ENCODE results near the gene ZKSCAN3. TPM values are rescaled to one million over a fixed set of nuclear protein-coding genes. Genes with fewer than 3 reads are reported as not detected.

Gene ZKSCAN3
- total and polyA plus RNA-seq, 4 experiments from 2014 or later = 2.3 to 12.6 (median 8.3) TPM

DNA sequence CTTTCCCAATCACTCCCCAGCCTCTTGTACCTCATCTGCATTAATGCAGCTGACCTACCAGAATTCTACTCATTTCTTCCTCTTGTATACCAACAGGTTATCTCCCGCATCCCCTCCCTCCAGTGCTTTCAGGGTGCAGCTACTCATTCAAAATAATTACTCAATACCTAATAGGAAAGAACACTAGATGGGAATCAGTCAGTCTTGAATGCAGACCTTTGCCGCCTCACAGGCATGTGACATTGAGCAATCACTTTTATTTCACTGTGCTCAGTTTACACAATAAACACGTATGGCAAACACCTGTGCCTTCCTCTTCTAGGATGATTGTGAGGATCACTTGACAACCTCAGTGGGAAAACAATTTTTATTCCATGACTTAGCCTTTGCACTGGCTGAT, 27.1 kb upstream of the ZKSCAN3 start:
- CTCF ChIA-PET (ENCODE audit: partially characterized antibody) = no interaction called here
- peaks cover 5 to 10% of the 10 kb centered on the region in 2 donors for H3K27me3 Mint-ChIP-seq

DNA sequence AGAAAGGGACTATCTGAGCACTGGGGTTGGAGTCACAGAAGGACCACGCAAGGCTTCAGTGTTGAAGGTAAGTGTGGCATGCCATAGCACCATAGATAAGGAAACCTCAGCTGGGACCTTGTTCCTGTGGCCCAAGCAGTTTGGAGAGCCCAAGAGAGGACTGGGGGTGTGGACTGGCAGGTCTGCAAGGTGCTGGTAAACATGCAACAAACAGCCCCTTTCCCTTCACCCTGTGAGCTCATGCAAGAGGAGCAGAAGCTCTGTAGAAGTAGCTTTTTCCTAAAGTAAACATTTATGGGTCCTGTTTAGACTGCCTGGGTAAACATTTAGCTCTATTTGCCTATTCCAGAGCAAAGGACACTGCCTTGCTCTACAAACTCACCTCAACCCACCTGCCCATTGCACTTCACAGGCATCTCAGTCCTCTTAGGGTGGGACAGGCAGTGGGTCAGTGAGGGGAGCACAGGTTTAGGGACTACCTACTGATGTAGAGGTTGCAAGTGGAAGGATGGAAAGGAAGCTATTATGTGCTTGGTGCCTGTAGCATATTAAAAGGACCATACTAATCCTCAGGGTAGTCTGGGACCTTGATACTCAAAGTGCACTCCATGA, 25.8 kb upstream of the ZKSCAN3 start:
- no peak overlapping the region for H3K27ac Mint-ChIP-seq
- intact Hi-C loops (cut with micrococcal nuclease) = no loop called here
- Histone ChIP-seq H3K36me3 (ENCODE audit: insufficient read depth, low read length) (no peaks in the 10 kb centered on the region), H3K27me3 (ENCODE audit: insufficient read depth, low read length) (no peaks in the 10 kb centered on the region), H3K4me1 (ENCODE audit: insufficient read depth, low read length) (no peaks in the 10 kb centered on the region), H3K4me3 (ENCODE audit: low read length in 2 of 2) (no peak overlapping the region), H3K27ac (ENCODE audit: low read depth, low read length) (no peak overlapping the region), H3K9me3 (ENCODE audit: control insufficient read depth in 1 of 2, low read length in 2 of 2) (peaks cover 0 to 6% of the 10 kb centered on the region in 2 donors)
- ChIA-PET CTCF (ENCODE audit: partially characterized antibody) (interaction anchor here (2.1 kb wide), 1 partner anchor 10 kb away, joined by 5 read pairs; no protein-coding TSS in a partner anchor), POLR2A (ENCODE audit: partially characterized antibody) (no interaction called here)
- H3K4me1 Mint-ChIP-seq = no peaks in the 10 kb centered on the region
- H3K36me3 Mint-ChIP-seq = peaks cover 19% of the 10 kb centered on the region in 2 donors
- H3K27me3 Mint-ChIP-seq = peaks cover 3 to 8% of the 10 kb centered on the region in 2 donors
- H3K4me3 Mint-ChIP-seq = no peak overlapping the region
- DNase-seq = no peak
- H3K9me3 Mint-ChIP-seq = peaks cover 5 to 41% (median 31%) of the 10 kb centered on the region in 8 donors

More for the DNA sequence above, 27.1 kb upstream of the ZKSCAN3 start:
- intact Hi-C loops (cut with micrococcal nuclease) = no loop called here
- H3K4me3 ChIP-seq (ENCODE audit: low read length in 2 of 2) = no peak overlapping the region
- H3K36me3 ChIP-seq (ENCODE audit: insufficient read depth, low read length) = no peaks in the 10 kb centered on the region
- no peak overlapping the region for H3K27ac ChIP-seq (ENCODE audit: low read depth, low read length)
- POLR2A ChIA-PET (ENCODE audit: partially characterized antibody) = no interaction called here
- H3K4me3 Mint-ChIP-seq = no peak overlapping the region
- H3K36me3 Mint-ChIP-seq = peaks cover 13 to 15% of the 10 kb centered on the region in 2 donors
- peaks cover 5 to 31% (median 20%) of the 10 kb centered on the region in 8 donors for H3K9me3 Mint-ChIP-seq
- H3K27me3 ChIP-seq (ENCODE audit: insufficient read depth, low read length) = no peaks in the 10 kb centered on the region
- H3K27ac Mint-ChIP-seq = no peak overlapping the region
- H3K9me3 ChIP-seq (ENCODE audit: control insufficient read depth in 1 of 2, low read length in 2 of 2) = peaks cover 0 to 6% of the 10 kb centered on the region in 2 donors
- no peak for DNase-seq
- H3K4me1 Mint-ChIP-seq = no peaks in the 10 kb centered on the region
- no peaks in the 10 kb centered on the region for H3K4me1 ChIP-seq (ENCODE audit: insufficient read depth, low read length)

- ChIA-PET POLR2A (ENCODE audit: partially characterized antibody) (no interaction called here), CTCF (ENCODE audit: partially characterized antibody) (no interaction called here)
- peaks cover 3 to 5% of the 10 kb centered on the region in 2 donors for H3K27me3 Mint-ChIP-seq
These were observed 23.3 kb upstream of the ZKSCAN3 start for GRCh38 chr6:28326371-28326948.

DNA sequence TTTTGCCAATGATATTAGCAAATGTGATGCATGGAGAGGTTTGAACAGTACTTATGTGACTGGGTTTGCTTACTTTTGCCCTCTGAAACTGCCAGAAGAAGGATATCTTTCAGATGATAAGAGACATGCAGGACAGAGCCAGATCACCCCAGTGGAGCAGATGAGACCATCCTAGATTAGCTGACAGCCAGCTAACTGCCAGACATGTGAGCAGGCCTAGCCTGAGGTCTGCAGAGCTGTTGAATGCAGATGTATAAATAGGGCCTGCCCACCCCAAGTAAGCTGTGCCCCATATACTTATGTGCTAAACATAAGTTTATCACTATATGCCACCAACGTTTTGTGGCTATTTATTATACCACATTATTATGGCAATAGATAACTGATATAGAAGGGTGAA, 19.7 kb upstream of the ZKSCAN3 start:
- H3K27ac Mint-ChIP-seq = no peak overlapping the region
- no peaks in the 10 kb centered on the region for H3K27me3 Mint-ChIP-seq
- CTCF ChIA-PET (ENCODE audit: partially characterized antibody) = no interaction called here

More at GRCh38 chr6:28326371-28326948, 23.3 kb upstream of the ZKSCAN3 start:
- peak overlapping the region in 1 of 7 donors; percentile 22 for H3K27ac Mint-ChIP-seq
- peaks cover 20 to 24% of the 10 kb centered on the region in 2 donors for H3K36me3 Mint-ChIP-seq
- no peaks in the 10 kb centered on the region for H3K27me3 ChIP-seq (ENCODE audit: insufficient read depth, low read length)
- H3K9me3 ChIP-seq (ENCODE audit: control insufficient read depth in 1 of 2, low read length in 2 of 2) = peaks cover 0 to 6% of the 10 kb centered on the region in 2 donors
- intact Hi-C loops (cut with micrococcal nuclease) = no loop called here
- H3K36me3 ChIP-seq (ENCODE audit: insufficient read depth, low read length) = no peaks in the 10 kb centered on the region
- H3K4me3 ChIP-seq (ENCODE audit: low read length in 2 of 2) = no peak overlapping the region
- no peaks in the 10 kb centered on the region for H3K4me1 Mint-ChIP-seq
- peaks cover 5 to 43% (median 33%) of the 10 kb centered on the region in 8 donors for H3K9me3 Mint-ChIP-seq
- H3K27ac ChIP-seq (ENCODE audit: low read depth, low read length) = no peak overlapping the region
- no peaks in the 10 kb centered on the region for H3K4me1 ChIP-seq (ENCODE audit: insufficient read depth, low read length)
- peak overlapping the region in 1 of 8 donors; percentile 1 for H3K4me3 Mint-ChIP-seq
- DNase-seq = no peak

DNA sequence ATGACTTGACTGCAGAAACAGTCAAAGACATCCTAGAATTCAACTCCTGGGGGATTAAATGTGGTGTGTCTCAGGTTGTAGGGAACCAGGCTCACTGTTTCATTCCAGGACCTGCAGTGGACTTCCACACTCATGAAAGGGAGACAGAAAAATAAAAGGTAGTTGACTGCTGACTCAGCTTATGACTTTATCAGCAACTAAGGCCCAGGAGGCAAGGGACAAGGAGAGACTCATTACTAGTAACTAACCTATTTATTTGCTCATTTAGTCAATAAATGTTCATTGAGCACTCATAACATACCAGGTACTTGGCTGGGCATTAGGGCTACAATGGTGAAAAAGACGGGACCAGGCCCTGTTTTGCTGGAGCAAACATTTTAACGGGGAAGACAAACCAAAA, 16.7 kb upstream of the ZKSCAN3 start:
- Mint-ChIP-seq H3K27me3 (no peaks in the 10 kb centered on the region), H3K4me1 (peaks cover 0 to 4% (median 3%) of the 10 kb centered on the region in 4 donors), H3K27ac (no peak overlapping the region), H3K9me3 (peaks cover 0 to 14% (median 9%) of the 10 kb centered on the region in 8 donors), H3K36me3 (peaks cover 3 to 6% of the 10 kb centered on the region in 2 donors), H3K4me3 (no peak overlapping the region)
- intact Hi-C loops (cut with micrococcal nuclease) = no loop called here
- CTCF ChIA-PET (ENCODE audit: partially characterized antibody) = no interaction called here
- POLR2A ChIA-PET (ENCODE audit: partially characterized antibody) = no interaction called here
- no peak overlapping the region for H3K27ac ChIP-seq (ENCODE audit: low read depth, low read length)
- no peaks in the 10 kb centered on the region for H3K27me3 ChIP-seq (ENCODE audit: insufficient read depth, low read length)
- DNase-seq = no peak
- H3K4me3 ChIP-seq (ENCODE audit: low read length in 2 of 2) = no peak overlapping the region
- H3K36me3 ChIP-seq (ENCODE audit: insufficient read depth, low read length) = no peaks in the 10 kb centered on the region
- H3K4me1 ChIP-seq (ENCODE audit: insufficient read depth, low read length) = peaks cover 17% of the 10 kb centered on the region
- no peaks in the 10 kb centered on the region for H3K9me3 ChIP-seq (ENCODE audit: control insufficient read depth in 1 of 2, low read length in 2 of 2)

More for the DNA sequence above, 19.7 kb upstream of the ZKSCAN3 start:
- no peak for DNase-seq
- no peak overlapping the region for H3K27ac ChIP-seq (ENCODE audit: low read depth, low read length)
- H3K9me3 Mint-ChIP-seq = peaks cover 5 to 38% (median 29%) of the 10 kb centered on the region in 8 donors
- no peak overlapping the region for H3K4me3 Mint-ChIP-seq
- H3K36me3 Mint-ChIP-seq = peaks cover 20 to 24% of the 10 kb centered on the region in 2 donors
- POLR2A ChIA-PET (ENCODE audit: partially characterized antibody) = no interaction called here
- H3K4me3 ChIP-seq (ENCODE audit: low read length in 2 of 2) = no peak overlapping the region
- intact Hi-C loops (cut with micrococcal nuclease) = no loop called here
- H3K4me1 Mint-ChIP-seq = peaks cover 0 to 4% (median 3%) of the 10 kb centered on the region in 4 donors
- no peaks in the 10 kb centered on the region for H3K36me3 ChIP-seq (ENCODE audit: insufficient read depth, low read length)
- H3K4me1 ChIP-seq (ENCODE audit: insufficient read depth, low read length) = peaks cover 2% of the 10 kb centered on the region
- peaks cover 0 to 6% of the 10 kb centered on the region in 2 donors for H3K9me3 ChIP-seq (ENCODE audit: control insufficient read depth in 1 of 2, low read length in 2 of 2)
- H3K27me3 ChIP-seq (ENCODE audit: insufficient read depth, low read length) = no peaks in the 10 kb centered on the region

- no peaks in the 10 kb centered on the region for H3K27me3 ChIP-seq (ENCODE audit: insufficient read depth, low read length)
- no peaks in the 10 kb centered on the region for H3K36me3 ChIP-seq (ENCODE audit: insufficient read depth, low read length)
- ChIA-PET POLR2A (ENCODE audit: partially characterized antibody) (no interaction called here), CTCF (ENCODE audit: partially characterized antibody) (interaction anchor here (1.1 to 3.5 kb wide), 2 partner anchors 9 to 22 kb away, joined by 5 to 20 read pairs; no protein-coding TSS in a partner anchor)
- H3K4me3 ChIP-seq (ENCODE audit: low read length in 2 of 2) = no peak overlapping the region
- intact Hi-C loops (cut with micrococcal nuclease) = no loop called here
- peaks cover 17% of the 10 kb centered on the region for H3K4me1 ChIP-seq (ENCODE audit: insufficient read depth, low read length)
- H3K9me3 ChIP-seq (ENCODE audit: control insufficient read depth in 1 of 2, low read length in 2 of 2) = no peaks in the 10 kb centered on the region
- Mint-ChIP-seq H3K27me3 (no peaks in the 10 kb centered on the region), H3K4me1 (peaks cover 0 to 4% (median 3%) of the 10 kb centered on the region in 4 donors), H3K36me3 (peaks cover 3 to 6% of the 10 kb centered on the region in 2 donors), H3K27ac (peak overlapping the region in 5 of 7 donors; percentile 11 to 86 (median 32)), H3K9me3 (peaks cover 0 to 11% (median 6%) of the 10 kb centered on the region in 8 donors), H3K4me3 (peak overlapping the region in 2 of 8 donors; percentile 5 to 14)
- no peak for DNase-seq
- no peak overlapping the region for H3K27ac ChIP-seq (ENCODE audit: low read depth, low read length)
These were observed 16.1 kb upstream of the ZKSCAN3 start for GRCh38 chr6:28333599-28334018.

Data from CD4-positive, alpha-beta memory T cell (primary cell).